22Rv1 (cell line): ENCODE results near the gene CCDC201.

Source experiments
- CTCF ChIP-seq: fragments of 450-650 bp; IDR thresholded peaks from 2 replicates; pipeline ENCODE4 v1.5.1; 2017; ENCODE audit warnings: mild to moderate bottlenecking
- ZFX ChIP-seq: fragments of 450-650 bp; IDR thresholded peaks from 2 replicates; pipeline ENCODE4 v1.6.1; 2017; ENCODE audit warnings: antibody characterized with exemption, borderline replicate concordance

- TF ChIP-seq CTCF (no peak), ZFX (no peak)
Observed at GRCh38 chr7:45889367-45890067, 16.6 kb upstream of the CCDC201 start.
